Measurements from ENCODE around the gene CD86.

- TF ChIP-seq CTCF (IDR thresholded peaks at IDR 0.05) (peak in 4 of 6 experiments; percentile 52 to 82 (median 74)), POLR2A (IDR thresholded peaks at IDR 0.05) (no peak)
Observed at GRCh38 chr3:122101646-122102045, 46.5 kb downstream of the CD86 start.

Data from Peyer's patch (tissue), 4 donors.